Stimulated activated CD4-positive, alpha-beta T cell treated with anti-CD3 and anti-CD28 coated beads, Interleukin-1b, Interleukin-23, amount 100 ng/mL, for 24 hours (primary cell): ENCODE data around the gene TCFL5.

ENCODE experiments used
- DNase-seq, 4 experiments: peaks; one replicate each; pipeline ENCODE4 v3.0.0-alpha.2; 2020; ENCODE audit warnings: low read depth in 4 of 4, low spot score in 1 of 4

The TCFL5 gene

DNA sequence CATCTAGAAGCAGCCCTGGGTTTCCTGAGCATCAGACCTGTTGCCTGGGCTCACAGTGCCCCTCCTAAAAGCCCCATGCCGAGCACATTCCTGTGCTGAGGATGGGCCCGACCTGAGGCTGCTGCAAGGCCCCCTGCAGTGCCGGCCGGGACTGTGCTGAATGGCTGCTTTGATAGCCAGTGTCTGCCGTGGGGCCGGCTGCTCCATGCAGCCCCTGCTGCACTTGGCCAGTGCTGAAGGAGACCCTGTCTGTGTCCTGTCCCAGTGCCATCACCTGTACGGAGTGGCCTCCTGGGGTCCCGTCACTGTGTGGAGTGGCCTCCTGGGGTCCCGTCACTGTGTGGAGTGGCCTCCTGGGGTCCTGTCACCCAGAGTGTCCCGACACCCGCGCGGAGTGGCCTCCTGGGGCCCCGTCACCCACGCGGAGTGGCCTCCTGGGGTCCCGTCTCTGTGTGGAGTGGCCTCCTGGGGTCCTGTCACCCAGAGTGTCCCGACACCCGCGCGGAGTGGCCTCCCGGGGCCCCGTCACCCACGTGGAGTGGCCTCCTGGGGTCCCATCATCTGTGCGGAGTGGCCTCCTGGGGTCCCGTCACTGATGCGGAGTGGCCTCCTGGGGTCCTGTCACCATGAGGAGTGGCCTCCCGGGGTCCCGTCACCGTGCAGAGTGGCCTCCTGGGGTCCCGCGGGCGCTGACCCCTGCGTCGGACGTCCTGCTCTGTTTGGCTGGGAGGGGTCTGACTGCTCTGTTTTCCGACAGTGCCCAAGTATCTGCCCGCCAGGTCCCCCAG is 37.7 kb downstream of the TCFL5 start:
- DNase-seq, result no peak

DNA sequence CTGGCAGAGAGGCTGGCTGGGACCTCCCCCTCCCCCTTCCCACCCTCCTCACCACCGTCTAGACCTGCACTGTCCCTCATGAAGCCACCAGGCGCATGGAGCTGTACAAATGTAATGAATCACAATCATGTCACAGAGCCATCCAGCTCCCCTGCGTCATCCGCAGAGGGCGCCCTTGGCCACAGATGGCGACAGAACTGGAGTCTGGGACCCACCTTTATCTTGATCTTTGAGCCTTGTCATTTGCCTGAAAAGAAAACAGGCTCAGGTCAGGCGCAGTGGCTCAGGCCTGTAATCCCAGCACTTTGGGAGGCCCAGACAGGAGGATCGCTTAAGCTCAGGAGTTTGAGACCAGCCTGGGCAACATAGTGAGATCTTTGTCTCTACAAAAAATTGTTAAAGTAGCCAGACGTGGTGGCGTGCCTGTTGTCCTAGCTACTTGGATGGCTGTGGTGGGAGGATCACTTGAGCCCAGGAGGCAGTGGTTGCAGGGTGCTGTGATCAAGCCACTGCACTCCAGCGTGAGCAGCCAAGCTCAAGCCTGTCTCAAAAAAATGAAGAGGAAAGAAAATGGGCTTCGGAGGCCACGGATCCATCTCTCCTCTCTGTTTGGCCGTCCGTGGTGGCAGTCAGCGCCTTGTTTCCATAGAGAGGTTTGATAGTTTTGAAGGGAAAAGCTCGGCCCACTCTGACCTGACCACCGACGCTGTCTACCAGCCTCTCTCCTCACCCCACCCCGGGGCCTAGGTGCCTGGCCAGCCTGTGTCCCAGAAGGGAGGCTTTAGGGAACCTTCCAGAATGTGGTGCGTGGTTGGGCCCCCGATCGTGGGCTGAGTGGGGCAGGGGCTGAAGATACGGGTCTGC is 38.6 kb downstream of the TCFL5 start:
- DNase-seq, result peak in 1 of 4 experiments; percentile 34

DNA sequence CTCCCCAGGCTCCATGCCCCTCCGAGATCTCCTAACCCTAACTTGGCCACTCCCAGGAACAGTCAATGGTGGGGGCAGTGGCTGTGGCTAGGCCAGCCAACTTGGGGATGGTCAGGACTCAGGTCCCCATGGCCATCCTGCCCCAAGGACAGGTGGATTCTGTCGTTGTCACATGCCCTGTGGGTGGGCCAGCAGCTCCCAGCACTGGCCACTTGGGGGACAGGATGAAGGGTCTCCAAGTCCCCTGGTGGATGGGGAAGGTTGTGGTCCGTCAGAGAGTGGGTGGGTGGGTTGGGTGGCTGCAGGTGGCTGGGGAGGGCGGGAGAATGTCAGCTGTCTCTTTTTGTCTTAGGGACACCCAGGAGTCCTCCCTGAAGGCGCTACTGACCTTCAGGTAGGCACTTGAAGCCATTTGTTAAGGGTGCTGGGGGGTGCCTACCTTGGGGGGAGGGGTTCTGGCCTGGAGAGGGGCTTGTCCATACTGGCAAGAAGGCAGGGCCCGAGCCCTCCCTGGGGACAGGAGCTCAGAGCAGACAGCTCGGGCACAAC is 39.3 kb downstream of the TCFL5 start:
- no peak for DNase-seq

DNA sequence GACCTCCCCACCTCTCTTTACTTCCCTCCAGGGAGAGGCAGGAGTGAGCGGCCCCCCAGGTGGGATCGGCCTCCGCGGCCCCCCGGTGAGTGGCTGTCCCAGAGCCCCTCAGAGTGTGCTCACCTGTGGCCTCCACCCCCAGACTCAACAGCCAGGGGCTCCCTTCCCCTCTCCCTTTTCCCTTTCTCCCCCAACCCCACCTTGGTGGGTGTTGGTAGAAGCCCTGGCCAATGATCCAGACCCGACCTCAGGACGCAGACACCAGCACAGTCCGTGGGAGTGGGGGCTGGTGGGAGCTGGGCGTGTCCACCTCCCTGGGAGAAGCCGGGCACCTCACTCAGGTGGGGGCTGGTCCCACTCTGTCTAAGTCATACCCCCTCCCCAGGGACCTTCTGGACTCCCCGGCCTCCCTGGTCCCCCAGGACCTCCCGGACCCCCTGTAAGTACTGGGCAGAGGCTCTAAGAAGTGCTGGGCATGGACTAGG is 39.9 kb downstream of the TCFL5 start:
- DNase-seq, result no peak

DNA sequence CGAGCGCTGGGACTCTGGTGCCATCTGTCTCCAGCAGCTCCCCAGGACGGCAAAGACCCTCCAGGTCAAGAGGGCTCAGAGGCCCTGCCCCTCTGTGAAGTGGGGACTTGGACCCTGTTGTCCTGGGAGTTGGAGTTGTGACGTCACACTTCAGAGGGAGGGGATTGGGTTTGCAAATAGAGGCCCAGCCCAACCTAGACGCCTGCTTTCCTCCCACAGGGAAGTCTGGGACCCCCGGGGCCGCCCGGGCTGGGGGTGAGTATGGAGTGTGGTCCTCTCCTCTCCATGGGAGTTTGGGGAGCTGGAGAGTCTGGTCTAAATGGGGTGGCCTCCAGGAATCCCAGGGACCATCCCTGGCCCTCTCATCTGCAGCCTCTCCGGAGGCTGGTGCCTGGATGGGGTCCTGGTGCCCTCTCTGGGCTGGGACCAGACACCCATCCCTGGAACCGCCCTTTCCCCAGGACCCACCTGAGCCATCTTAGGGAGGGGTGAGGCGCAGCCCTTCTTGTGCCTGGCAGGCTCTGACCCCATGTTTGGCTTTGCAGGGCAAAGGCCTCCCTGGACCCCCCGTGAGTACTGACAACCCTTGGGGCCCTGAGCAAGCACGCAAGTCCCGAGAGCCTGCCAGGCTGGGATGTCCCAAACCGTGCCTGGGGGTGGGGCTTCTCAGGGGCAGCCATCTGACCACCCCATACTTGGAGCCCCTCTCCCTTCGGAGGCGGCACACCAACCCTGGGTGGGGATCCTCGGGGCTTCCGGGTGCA is 40.5 kb downstream of the TCFL5 start:
- no peak for DNase-seq

DNA sequence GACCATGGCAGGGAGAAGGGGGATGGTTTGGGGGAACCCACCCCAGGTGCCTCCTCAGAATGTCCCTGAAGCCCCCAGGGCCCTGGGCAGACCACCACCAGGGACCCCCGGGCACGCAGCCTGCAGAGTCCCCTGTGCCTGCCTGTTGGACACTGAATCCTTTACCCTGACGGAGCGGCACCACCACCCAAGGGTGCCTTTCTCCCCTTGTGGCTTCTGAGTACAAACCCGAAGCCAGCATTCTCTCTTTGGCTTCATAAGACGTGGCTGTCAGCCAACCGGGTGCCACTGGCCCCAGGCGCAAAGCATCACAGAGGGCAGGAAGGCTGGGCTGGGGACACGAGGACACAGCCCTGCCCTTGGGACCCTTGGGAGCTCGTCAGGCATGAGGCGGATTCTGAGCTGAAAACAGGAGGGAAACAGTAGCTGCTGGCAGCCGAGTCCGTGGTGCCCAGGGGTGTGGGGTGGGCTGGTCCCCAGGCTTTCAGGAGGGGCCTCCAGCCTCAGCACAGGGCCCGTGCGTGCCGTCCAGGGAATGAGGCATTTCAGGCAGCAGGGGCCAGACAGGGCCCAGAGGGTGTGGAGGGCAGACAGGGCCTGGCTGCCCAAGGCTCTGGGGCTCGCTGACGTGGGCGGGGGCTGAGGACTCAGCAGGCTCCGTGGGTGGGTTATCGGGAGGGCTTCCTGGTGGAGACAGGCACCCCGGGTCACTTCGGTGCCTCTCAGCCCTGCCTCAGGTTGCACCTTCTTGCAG is 41.2 kb downstream of the TCFL5 start:
- no peak for DNase-seq

DNA sequence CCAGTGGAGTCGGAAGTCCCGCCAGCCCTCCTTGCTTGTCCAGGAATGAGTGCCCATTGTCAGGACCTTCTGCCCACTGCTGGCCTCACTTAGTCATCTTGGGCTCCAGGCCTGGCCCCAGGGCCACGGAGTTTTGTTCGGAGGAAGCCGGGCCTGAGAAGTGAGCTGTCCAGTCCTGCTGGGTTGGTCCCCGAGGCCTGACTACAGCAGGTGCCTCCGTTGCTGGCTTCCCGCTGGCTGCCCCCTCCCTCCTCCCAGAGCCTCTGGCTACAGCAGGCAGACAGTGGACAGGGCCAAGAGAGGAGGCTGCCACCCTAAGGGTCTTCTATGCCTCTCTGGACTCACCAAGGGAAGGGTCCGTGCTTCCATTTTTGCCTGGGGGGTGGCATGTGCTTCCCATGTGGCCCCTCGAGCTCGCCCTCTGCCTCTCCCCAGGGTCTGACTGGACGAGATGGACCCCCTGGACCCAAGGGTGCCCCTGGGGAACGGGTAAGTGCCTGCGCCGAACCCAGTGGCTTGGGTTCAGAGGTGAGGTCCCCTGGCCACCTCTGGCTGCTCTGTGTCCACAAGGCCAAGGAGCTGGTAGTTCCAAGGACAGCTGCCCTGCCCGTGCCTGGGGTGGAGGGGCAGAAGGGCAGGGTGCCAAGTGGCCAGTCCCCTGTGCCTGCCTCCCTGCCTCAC is 42.0 kb downstream of the TCFL5 start:
- no peak for DNase-seq

DNA sequence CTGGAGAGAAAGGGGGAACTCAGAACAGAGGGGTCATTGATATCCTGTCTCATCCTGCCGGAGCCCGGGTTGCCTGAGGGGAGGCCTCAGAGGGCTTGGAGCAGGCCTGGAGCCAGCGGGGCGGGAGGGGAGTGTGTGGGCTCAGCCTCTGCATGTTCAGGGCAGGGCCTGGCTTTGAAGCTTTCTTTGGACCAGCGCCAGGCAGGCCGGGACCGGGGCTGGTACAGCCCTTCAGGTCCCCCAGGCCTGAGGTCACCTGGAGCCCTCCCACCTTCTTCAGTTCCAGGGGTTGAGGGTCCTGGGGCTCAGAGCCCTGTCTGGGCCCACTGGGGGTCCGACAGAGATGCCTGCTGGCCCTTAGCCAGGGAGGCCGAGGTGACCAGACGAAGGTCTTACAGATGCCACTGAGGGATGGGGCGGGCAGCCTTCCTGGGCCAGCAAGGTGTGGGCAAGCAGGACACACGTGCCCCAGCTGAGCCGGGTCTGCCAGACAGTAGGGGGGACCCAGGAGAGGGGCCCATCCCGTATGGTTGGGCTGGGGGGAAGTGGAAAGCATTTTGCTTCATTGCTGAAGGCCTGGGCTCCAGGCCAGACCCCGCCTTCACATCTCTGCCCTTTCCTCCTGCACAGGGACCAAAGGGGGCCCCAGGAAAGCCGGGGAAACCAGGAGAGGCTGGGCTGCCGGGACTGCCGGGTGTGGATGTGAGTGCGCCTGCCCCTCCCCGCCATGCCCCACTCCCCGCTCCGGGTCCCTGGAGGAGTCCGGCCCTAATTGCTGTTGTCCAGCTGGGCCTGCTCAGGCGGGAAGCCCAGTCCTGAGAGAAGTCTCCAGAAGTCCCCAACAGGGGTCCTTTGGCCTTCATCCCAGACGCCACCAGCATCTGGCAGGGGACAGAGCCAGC is 42.8 kb downstream of the TCFL5 start:
- no peak for DNase-seq

DNA sequence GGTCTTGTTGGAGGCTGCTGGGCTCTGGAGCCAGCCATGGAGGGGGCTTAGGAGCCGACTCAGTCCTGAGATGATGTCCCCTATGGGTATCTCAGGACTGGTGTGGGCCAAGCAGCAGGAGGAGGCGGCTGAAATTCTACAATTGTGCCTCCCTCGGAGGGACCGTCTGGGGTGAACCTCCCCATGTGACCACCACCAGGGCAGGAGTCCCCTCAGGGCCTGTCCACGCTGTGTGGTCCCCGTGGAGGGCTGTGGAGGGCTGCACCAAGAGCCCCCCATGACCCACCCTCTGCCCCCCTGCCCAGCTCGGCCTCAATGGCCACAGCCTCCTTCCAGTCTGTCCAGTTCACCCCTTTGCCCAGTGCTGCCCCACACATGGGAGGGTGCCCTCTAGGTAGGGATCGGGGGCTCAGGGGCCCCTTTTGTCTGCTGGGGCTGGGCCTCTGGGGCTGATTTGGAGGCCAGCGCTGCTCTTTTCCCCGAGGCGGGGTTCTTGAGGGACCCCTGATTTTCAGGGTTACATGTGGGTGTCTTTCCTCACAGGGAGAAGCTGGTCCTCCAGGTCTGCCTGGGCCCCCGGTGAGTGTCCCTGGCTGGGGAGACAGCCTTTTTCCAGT is 43.5 kb downstream of the TCFL5 start:
- no peak for DNase-seq

DNA sequence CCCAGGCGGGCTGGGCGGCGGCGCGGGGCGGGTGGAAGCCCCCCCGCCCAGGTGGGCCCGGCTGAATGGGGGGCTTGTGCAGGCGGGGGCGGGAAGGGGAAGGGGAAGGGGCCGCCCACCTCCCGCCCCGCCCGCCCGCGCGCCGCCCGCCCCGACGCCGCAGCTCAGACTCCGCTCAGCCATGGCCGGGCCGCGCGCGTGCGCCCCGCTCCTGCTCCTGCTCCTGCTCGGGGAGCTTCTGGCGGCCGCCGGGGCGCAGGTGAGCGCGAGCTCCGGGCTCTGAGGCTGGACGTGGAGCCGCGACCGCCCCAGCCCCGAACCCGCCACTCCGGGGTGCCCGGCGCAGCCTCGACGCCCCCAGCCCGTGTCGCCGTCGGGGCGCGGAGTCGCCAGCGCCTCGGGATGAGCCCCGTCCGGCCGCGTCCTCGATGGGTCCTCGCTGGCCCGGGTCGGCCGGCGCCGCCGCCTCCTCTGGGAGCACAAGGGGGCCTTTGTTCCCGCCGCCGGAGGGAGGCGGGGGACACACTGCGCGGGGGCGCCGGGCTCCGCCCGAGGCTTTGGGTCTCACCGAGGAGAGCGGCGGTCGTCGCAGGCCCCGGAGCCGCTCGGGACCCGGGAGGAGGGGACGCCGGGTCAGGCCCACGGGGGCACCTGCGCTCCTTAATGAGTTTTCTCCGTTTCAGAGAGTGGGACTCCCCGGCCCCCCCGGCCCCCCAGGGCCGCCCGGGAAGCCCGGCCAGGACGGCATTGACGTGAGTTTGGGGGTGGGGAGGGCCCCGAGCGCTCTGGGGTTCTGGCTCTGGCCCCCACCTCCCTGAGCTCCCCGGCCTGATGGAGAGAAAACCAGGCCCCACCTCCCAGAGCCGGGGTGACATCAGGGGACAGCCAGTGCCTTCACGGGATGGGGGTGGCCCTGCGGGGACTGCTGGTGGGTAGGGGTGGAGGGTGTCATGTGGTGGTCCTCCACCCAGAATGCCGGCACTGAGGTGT is 44.4 kb downstream of the TCFL5 start, which contains the start of gene COL9A3:
Gene COL9A3, plus strand, starts transcription at position 167 of the 990 bp plus-strand sequence. Its CDS starts 15 bp downstream, at position 182.
- DNase-seq, result no peak

DNA sequence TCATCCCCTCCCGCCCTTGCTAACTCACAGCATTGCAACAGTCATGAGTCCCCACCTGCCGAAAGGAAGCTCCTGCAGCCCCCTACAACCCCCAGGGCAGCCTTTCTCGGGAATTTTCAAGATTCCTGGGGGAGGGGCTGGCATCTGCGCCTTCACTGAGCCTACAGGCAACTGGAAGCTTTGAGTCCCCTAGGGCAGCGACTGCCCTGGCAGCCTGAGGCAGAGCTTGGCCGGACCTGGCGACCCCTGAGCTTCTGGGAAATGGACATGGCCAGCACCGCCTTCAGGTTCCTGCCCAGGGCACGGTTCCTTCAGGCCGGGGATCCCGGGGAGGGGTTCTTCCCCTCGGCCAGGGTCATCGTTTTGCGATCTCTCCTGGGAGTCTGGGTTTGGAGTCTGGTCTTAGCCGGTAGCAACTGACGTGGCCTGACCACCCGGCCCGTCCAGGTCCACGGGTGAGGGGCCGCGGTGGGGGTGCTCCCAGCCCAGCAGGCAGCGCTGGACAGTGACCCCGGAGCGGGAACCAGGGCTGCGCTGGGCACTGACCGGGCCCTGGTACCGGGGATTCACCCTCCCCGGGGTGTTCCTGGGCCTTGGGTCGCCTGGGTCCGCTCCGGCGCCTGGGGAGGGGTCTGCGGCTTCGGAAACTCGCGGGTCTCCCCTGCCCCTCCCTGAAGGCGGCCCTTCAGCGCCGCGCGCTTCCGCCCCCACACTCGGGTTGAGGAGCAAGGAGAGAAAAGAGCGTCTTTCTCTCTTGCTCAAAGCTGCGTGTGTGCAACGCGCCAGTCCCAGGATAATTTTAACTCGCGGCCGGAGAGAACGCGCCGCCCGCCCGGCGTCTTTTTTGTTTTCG is 45.4 kb downstream of the TCFL5 start:
- no peak for DNase-seq

DNA sequence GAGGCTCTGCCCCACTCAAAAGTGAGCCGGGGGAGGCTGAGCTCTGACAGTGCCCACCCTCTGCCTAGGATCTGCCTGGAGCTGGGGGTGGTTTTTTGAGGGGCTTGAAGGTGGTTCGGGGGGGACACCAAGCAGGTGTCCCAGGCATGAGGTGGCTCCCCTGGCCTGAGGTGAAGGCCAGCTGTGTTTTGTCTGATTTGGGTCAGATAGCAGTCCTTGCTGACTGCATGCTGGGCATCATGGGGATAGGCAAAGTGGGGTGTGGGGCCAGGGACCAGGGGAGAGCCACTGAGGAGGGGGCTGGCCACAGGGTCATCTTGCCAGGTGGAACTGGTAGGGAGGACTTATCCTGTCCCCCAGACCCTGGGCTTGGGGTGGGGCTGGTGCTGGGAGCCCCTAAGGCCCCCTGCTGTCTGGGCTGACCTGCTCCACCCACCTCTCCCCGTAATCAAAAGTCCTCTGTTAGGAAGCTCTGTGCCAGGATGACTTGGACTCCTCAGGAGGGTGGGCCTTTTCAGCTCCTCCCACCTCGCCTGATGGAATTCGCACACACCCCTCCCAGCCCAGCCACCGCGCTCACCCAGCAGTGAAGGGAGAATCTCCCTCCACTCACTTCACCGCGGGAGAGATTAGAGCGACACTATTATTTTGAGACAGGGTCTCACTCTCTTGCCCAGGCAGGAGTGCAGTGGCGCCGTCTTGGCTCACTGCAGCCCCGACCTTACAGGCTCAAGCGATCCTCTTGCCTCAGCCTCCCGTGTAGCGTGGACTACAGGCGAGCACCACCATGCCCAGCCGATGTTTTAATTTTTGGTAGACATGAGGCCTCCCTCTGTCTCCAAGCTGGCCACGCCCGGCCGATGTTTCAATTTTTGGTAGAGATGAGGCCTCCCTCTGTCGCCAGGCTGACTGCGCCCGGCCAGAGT is 46.3 kb downstream of the TCFL5 start:
- no peak for DNase-seq

DNA sequence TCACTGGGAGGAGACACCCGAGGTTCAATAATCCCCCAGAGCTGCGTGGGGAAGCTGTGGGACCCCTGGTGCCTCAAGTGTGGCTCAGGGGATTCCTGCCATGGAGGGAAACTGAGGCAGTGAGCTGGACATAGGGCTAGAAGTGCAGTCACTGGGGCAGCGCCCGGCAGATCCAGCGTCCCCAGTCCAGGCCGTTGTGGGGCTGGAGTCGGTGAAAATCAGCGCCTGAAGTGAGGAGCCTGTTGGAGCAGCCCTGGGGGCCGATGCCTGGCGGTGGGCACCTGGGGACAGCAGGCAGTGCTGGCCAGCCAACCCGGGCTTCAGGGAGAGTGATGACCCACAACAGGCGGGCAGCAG is 46.9 kb downstream of the TCFL5 start:
- DNase-seq, result no peak

DNA sequence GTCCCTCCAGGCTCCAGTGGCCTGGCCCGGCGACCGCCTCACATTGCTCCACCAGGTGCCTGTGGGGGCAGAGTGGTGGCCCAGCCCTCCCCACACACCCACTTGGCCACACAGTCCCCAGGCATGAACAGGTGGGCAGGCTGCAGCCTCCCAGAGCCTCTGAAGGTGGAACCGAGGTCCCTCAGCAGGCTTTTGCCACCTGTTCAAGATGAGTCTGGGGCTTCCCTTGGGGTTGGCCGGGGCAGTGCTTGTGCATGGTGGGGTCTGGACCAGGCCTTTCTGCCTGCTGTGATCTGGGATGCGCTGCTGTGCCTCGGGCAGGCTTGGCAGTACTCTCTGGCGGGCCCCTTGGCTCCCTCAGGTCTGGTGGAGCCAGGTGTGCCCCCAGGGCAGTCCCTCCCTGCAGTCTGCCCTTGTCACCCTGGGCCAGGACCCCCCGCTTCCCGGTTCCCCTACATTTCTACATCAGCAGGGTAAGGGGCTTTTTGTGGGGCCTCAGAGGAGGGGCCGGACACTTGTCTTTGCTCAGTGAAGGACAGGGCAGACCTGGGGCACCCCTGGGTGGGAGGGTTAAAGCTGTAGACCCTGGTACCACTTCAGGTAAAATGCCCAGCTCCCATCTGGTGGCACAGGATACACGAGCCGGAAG is 47.4 kb downstream of the TCFL5 start:
- DNase-seq, result no peak

DNA sequence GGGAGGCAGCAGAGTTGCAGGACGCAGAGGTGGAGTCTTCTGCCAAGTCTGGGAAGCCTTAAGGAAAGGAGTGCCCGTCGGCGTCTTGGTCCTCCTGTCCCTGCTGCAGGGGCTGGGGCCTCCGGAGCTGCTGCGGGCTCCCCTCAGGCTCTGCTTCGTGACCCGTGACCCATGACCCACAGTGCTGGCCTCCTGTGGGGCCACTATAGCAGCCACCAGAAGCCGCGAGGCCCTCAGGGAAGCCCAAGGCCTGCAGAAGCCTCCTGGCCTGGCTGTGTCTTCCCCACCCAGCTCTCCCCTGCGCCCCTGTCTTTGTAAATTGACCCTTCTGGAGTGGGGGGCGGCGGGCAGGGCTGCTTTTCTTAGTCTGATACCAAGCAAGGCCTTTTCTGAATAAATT is 48.0 kb downstream of the TCFL5 start:
- no peak for DNase-seq
